ENCODE results near the gene RPP38. TPM values are rescaled to one million over a fixed set of nuclear protein-coding genes. Genes with fewer than 3 reads are reported as not detected.

Gene RPP38
- total RNA-seq, 2 donors from 2014 or later = 9.3 to 18.3 TPM

DNA sequence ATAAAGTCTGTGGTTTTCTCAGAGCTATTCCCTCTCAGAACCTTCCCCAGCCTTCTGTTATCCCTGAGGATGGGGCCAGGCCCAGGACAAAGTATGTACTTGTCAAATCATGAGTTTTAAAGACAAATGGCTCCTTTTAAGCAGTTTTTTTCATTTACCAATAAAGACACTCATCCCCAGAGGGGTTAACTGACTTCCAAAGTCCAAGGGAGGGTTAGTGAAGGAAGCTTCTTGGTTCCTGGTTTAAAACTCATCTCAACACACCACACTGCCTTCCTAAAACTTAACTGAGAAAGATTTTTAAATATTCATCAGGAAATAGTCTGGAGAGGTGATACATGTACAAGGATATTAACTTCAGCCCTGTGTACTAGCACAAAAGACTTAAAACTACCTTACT lies 55.4 kb downstream of the RPP38 start:
- no peak for ATAC-seq (replicated peaks)
- Mint-ChIP-seq H3K27ac (peak overlapping the region; percentile 65), H3K36me3 (ENCODE audit: low read depth) (peaks cover 6% of the 10 kb centered on the region), H3K4me1 (peaks cover 6% of the 10 kb centered on the region), H3K27me3 (no peaks in the 10 kb centered on the region), H3K4me3 (no peak overlapping the region), H3K9me3 (no peaks in the 10 kb centered on the region)

Other genes with a start within 250 kb of the RPP38 start
- gene SUV39H2, start 218.5 kb upstream of the RPP38 start, total RNA-seq = 10 to 100 TPM; 24.0 to 38.4 TPM
- 10 to 100 TPM; 16.5 to 20.1 TPM for gene DCLRE1C, start 143.3 kb upstream of the RPP38 start, total RNA-seq
- gene MEIG1, start 138.0 kb upstream of the RPP38 start, total RNA-seq = under 1 TPM in 1 of 2 donors, not detected in 1; 0.48 TPM
- gene OLAH, start 53.4 kb upstream of the RPP38 start, total RNA-seq = 1 to 10 TPM; 1.3 to 6.6 TPM
- gene ACBD7, start 8.6 kb upstream of the RPP38 start, total RNA-seq = 1 to 10 TPM; 1.5 to 3.1 TPM
- gene NMT2, start 71.3 kb downstream of the RPP38 start, total RNA-seq = 10 to 100 TPM; 18.4 to 35.6 TPM

All from activated T-helper 17 cell treated with anti-CD3 and anti-CD28 coated beads, Interleukin-2, amount 50 U/mL, for 72 hours (primary cell).